C4-2B (cell line): ENCODE data around the gene MIAT.

Source experiments
- H3K27ac ChIP-seq: fragments of 450-650 bp; 2 replicates; pipeline ENCODE4 v1.5.1; 2017
- CTCF ChIP-seq: fragments of 450-650 bp; conservative IDR thresholded peaks from 2 replicates; pipeline ENCODE4 v1.5.1; 2017; ENCODE audit warnings: mild to moderate bottlenecking
- ZFX ChIP-seq: fragments of 450-650 bp; IDR thresholded peaks from 2 replicates; pipeline ENCODE4 v1.6.1; 2017

Gene MIAT

GRCh38 chr22:26670459-26670858 is 13.1 kb downstream of the MIAT start:
- no peak overlapping the region for H3K27ac ChIP-seq
- no peak for TF ChIP-seq CTCF
- no peak for TF ChIP-seq ZFX

GRCh38 chr22:26671317-26672059 is 14.1 kb downstream of the MIAT start:
- H3K27ac ChIP-seq: no peak overlapping the region
- TF ChIP-seq ZFX (no peak), CTCF (no peak)

- TF ChIP-seq CTCF (no peak), ZFX (no peak)
- peak overlapping the region; percentile 65 for H3K27ac ChIP-seq
Observed at GRCh38 chr22:26672060-26672471, 14.7 kb downstream of the MIAT start.

- TF ChIP-seq CTCF: peak; percentile 30
- TF ChIP-seq ZFX: no peak
- peak overlapping the region; percentile 65 for H3K27ac ChIP-seq
Observed at GRCh38 chr22:26672590-26673468, 15.4 kb downstream of the MIAT start.

- TF ChIP-seq ZFX (no peak), CTCF (no peak)
- H3K27ac ChIP-seq: peak overlapping the region; percentile 65
Observed at GRCh38 chr22:26673486-26673885, 16.1 kb downstream of the MIAT start.

- TF ChIP-seq CTCF: no peak
- no peak for TF ChIP-seq ZFX
- H3K27ac ChIP-seq: no peak overlapping the region
Observed at GRCh38 chr22:26674211-26675190, 17.1 kb downstream of the MIAT start.
